Muscle of leg (tissue), 11 donors: Measurements from ENCODE around the gene EXOC3L1. TPM values are rescaled to one million over a fixed set of nuclear protein-coding genes. Genes with fewer than 3 reads are reported as not detected.

Experiments used
- DNase-seq: peaks from one replicate; pipeline ENCODE4 v3.0.0; 2013
- H3K27ac ChIP-seq: one replicate; pipeline ENCODE4 v1.5.1; 2013; ENCODE audit warnings: mild to moderate bottlenecking, low read length, control low read depth
- H3K27me3 ChIP-seq: one replicate; pipeline ENCODE4 v1.6.1; 2013; ENCODE audit warnings: low read length; ENCODE audit not compliant: control insufficient read depth, insufficient read depth
- H3K36me3 ChIP-seq: one replicate; pipeline ENCODE4 v1.6.1; 2013; ENCODE audit warnings: low read length; ENCODE audit not compliant: control insufficient read depth, insufficient read depth
- H3K4me1 ChIP-seq: one replicate; pipeline ENCODE4 v1.6.1; 2013; ENCODE audit warnings: low read length; ENCODE audit not compliant: control insufficient read depth, insufficient read depth
- H3K4me3 ChIP-seq: one replicate; pipeline ENCODE4 v1.5.1; 2013; ENCODE audit warnings: low read length, control low read depth
- H3K9me3 ChIP-seq: replicated peaks from 2 replicates; pipeline ENCODE4 v1.6.1; 2013; ENCODE audit warnings: low read depth, low read length; ENCODE audit not compliant: control insufficient read depth
- WGBS: methylation state at CpG from one replicate; pipeline ENCODE4 v1.1.5; 2013; ENCODE audit warnings: missing lambda C conversion rate; ENCODE audit not compliant: insufficient coverage; 5-methylcytosine and 5-hydroxymethylcytosine counted together
- polyA plus RNA-seq, 8 donors: library from polyadenylated mRNA; unstranded; fragments of 120-200 nt; gene quantifications; one replicate each; pipeline versions ENCODE4 v1.2.1 to v1.2.3, GENCODE V29; 2013; ENCODE audit warnings: inconsistent platforms in 1 of 8, low replicate concordance in 1 of 8; ENCODE audit not compliant: insufficient read length in 8 of 8, insufficient read depth in 1 of 8
- total RNA-seq: library from RNA; stranded (reverse); fragments of 120-200 nt; gene quantifications from one replicate; pipeline ENCODE4 v1.2.4, GENCODE V29; 2013

EXOC3L1 gene
- total and polyA plus RNA-seq, 9 donors: 7.6 to 15.5 (median 11.4) TPM

- no peak for DNase-seq
- peaks cover 11% of the 10 kb centered on the region for H3K4me1 ChIP-seq
- H3K27ac ChIP-seq: no peak overlapping the region
- no peaks in the 10 kb centered on the region for H3K9me3 ChIP-seq
- WGBS: 83% methylated on average over 2 of the region's 3 CpGs
- H3K27me3 ChIP-seq: no peaks in the 10 kb centered on the region
- H3K36me3 ChIP-seq: peaks cover 41% of the 10 kb centered on the region
- no peak overlapping the region for H3K4me3 ChIP-seq
Observed at GRCh38 chr16:67206838-67207248, 16.9 kb upstream of the EXOC3L1 start.

- Histone ChIP-seq H3K27ac (no peak overlapping the region), H3K36me3 (peaks cover 46% of the 10 kb centered on the region), H3K27me3 (no peaks in the 10 kb centered on the region), H3K9me3 (no peaks in the 10 kb centered on the region), H3K4me1 (peaks cover 11% of the 10 kb centered on the region), H3K4me3 (no peak overlapping the region)
- DNase-seq: no peak
- 87% methylated on average over 8 of the region's 8 CpGs for WGBS
Observed at GRCh38 chr16:67206129-67206837, 16.3 kb upstream of the EXOC3L1 start.

GRCh38 chr16:67204076-67204475 is 14.1 kb upstream of the EXOC3L1 start:
- Histone ChIP-seq H3K4me1 (peaks cover under 1% of the 10 kb centered on the region), H3K27ac (no peak overlapping the region), H3K9me3 (no peaks in the 10 kb centered on the region), H3K27me3 (no peaks in the 10 kb centered on the region), H3K36me3 (peaks cover 41% of the 10 kb centered on the region), H3K4me3 (no peak overlapping the region)
- WGBS: 89% methylated on average over 3 of the region's 4 CpGs
- DNase-seq: no peak

- no peaks in the 10 kb centered on the region for H3K27me3 ChIP-seq
- DNase-seq: no peak
- peaks cover 46% of the 10 kb centered on the region for H3K36me3 ChIP-seq
- H3K27ac ChIP-seq: no peak overlapping the region
- 84% methylated on average over 18 of the region's 23 CpGs for WGBS
- no peak overlapping the region for H3K4me3 ChIP-seq
- no peaks in the 10 kb centered on the region for H3K9me3 ChIP-seq
- H3K4me1 ChIP-seq: peaks cover 11% of the 10 kb centered on the region
Observed at GRCh38 chr16:67202956-67203493, 13.1 kb upstream of the EXOC3L1 start.

- Histone ChIP-seq H3K27me3 (no peaks in the 10 kb centered on the region), H3K4me3 (no peak overlapping the region), H3K9me3 (no peaks in the 10 kb centered on the region), H3K4me1 (peaks cover 15% of the 10 kb centered on the region), H3K36me3 (peaks cover 51% of the 10 kb centered on the region), H3K27ac (no peak overlapping the region)
- 97% methylated on average over 7 of the region's 12 CpGs for WGBS
- no peak for DNase-seq
Observed at GRCh38 chr16:67202426-67202825, 12.5 kb upstream of the EXOC3L1 start.

- H3K36me3 ChIP-seq: peaks cover 57% of the 10 kb centered on the region
- no peak overlapping the region for H3K27ac ChIP-seq
- H3K4me1 ChIP-seq: peaks cover 15% of the 10 kb centered on the region
- H3K27me3 ChIP-seq: no peaks in the 10 kb centered on the region
- 93% methylated on average over 32 of the region's 40 CpGs for WGBS
- no peaks in the 10 kb centered on the region for H3K9me3 ChIP-seq
- DNase-seq: no peak
- no peak overlapping the region for H3K4me3 ChIP-seq
Observed at GRCh38 chr16:67201411-67202345, 11.7 kb upstream of the EXOC3L1 start.

GRCh38 chr16:67200491-67200890 is 10.6 kb upstream of the EXOC3L1 start:
- H3K27ac ChIP-seq: no peak overlapping the region
- WGBS: 92% methylated on average over 6 of the region's 8 CpGs
- DNase-seq: no peak
- H3K27me3 ChIP-seq: no peaks in the 10 kb centered on the region
- H3K4me1 ChIP-seq: peaks cover 15% of the 10 kb centered on the region
- no peaks in the 10 kb centered on the region for H3K9me3 ChIP-seq
- peaks cover 65% of the 10 kb centered on the region for H3K36me3 ChIP-seq
- no peak overlapping the region for H3K4me3 ChIP-seq

- 33% methylated on average over 16 of the region's 22 CpGs for WGBS
- no peak for DNase-seq
- Histone ChIP-seq H3K4me3 (no peak overlapping the region), H3K4me1 (peaks cover 15% of the 10 kb centered on the region), H3K27me3 (no peaks in the 10 kb centered on the region), H3K27ac (no peak overlapping the region), H3K36me3 (peaks cover 72% of the 10 kb centered on the region), H3K9me3 (no peaks in the 10 kb centered on the region)
Observed at GRCh38 chr16:67199808-67200198, 9.9 kb upstream of the EXOC3L1 start.

GRCh38 chr16:67199011-67199807 is 9.3 kb upstream of the EXOC3L1 start, which contains the start of gene ELMO3:
Gene ELMO3 (plus strand): TSS chr16:67199131. CDS start chr16:67199327, 196 bp downstream.
- no peak for DNase-seq
- WGBS: 26% methylated on average over 41 of the region's 61 CpGs
- Histone ChIP-seq H3K27me3 (no peaks in the 10 kb centered on the region), H3K9me3 (no peaks in the 10 kb centered on the region), H3K27ac (no peak within 1 kb of the TSS), H3K36me3 (peaks cover 77% of the 10 kb centered on the region), H3K4me3 (no peak within 1 kb of the TSS), H3K4me1 (peaks cover 15% of the 10 kb centered on the region)
